IMR-90 (cell line): ENCODE measurements around the gene PFAS. TPM values are rescaled to one million over a fixed set of nuclear protein-coding genes. Genes with fewer than 3 reads are reported as not detected.
A peak's percentile ranks its signal among the peaks of the same experiment; 100 is the strongest.

ENCODE experiments used
- ATAC-seq: fragments of 200-7000 bp; cut with Tn5 transposase; 2 replicates; pipeline ENCODE4 v1.9.1; 2020; ENCODE audit warnings: low read depth, mild to moderate bottlenecking, moderate library complexity
- BruUV-seq: library from RNA; stranded (reverse); fragments of 400-500 nt; replicated peaks from 2 replicates; lab custom pipeline; 2021; lab: Mats Ljungman, UMichigan
- CTCF ChIA-PET: fragments of 300-600 bp; formaldehyde crosslinking; extraction: SDS; loops from one replicate; lab custom pipeline; 2021; ENCODE audit warnings: antibody characterized with exemption; lab: Yijun Ruan, JAX
- POLR2A ChIA-PET: fragments of 300-600 bp; sonication (Branson Sonifier 250); formaldehyde crosslinking; loops from one replicate; lab custom pipeline; 2022; ENCODE audit warnings: antibody characterized with exemption; ENCODE audit not compliant: unreplicated experiment; lab: Charles Lee
- DNase-seq: peaks from one replicate; pipeline ENCODE4 v3.0.0; 2013
- H2AFZ ChIP-seq: replicated peaks from 2 replicates; pipeline ENCODE3; 2013; ENCODE audit warnings: low read length, mild to moderate bottlenecking; ENCODE audit not compliant: poor library complexity
- H2AK5ac ChIP-seq: 2 replicates; pipeline ENCODE4 v1.6.1; 2013; ENCODE audit warnings: low read depth, low read length, inconsistent platforms
- H2AK9ac ChIP-seq: replicated peaks from 2 replicates; pipeline ENCODE3; 2013; ENCODE audit warnings: mild to moderate bottlenecking, low read depth, low read length, moderate library complexity; ENCODE audit not compliant: poor library complexity
- H2BK120ac ChIP-seq: 2 replicates; pipeline ENCODE4 v1.6.1; 2013; ENCODE audit warnings: low read depth, low read length, inconsistent platforms
- H2BK15ac ChIP-seq: 3 replicates; pipeline ENCODE4 v1.6.1; 2013; ENCODE audit warnings: low read depth, low read length, inconsistent platforms
- H2BK20ac ChIP-seq: 2 replicates; pipeline ENCODE4 v1.6.1; 2013; ENCODE audit warnings: low read depth, mild to moderate bottlenecking, inconsistent platforms, low read length, moderate library complexity
- H2BK5ac ChIP-seq: 2 replicates; pipeline ENCODE4 v1.6.1; 2013; ENCODE audit warnings: mild to moderate bottlenecking, low read depth, low read length, inconsistent platforms; ENCODE audit not compliant: poor library complexity, severe bottlenecking
- H3K14ac ChIP-seq: replicated peaks from 2 replicates; pipeline ENCODE4 v1.6.1; 2013; ENCODE audit warnings: low read depth, low read length, inconsistent platforms
- H3K18ac ChIP-seq: 2 replicates; pipeline ENCODE4 v1.6.1; 2013; ENCODE audit warnings: low read depth, low read length, control low read depth
- H3K23ac ChIP-seq: 2 replicates; pipeline ENCODE4 v1.6.1; 2013; ENCODE audit warnings: low read depth, low read length, inconsistent platforms
- H3K27ac ChIP-seq: 2 replicates; pipeline ENCODE4 v1.5.1; 2013; ENCODE audit warnings: mild to moderate bottlenecking, control low read depth, low read length; ENCODE audit not compliant: insufficient read depth
- H3K27me3 ChIP-seq: 2 replicates; pipeline ENCODE4 v1.6.1; 2013; ENCODE audit warnings: low read length; ENCODE audit not compliant: control insufficient read depth, insufficient read depth
- H3K36me3 ChIP-seq: 2 replicates; pipeline ENCODE4 v1.6.1; 2013; ENCODE audit warnings: low read length, mixed read lengths; ENCODE audit not compliant: control insufficient read depth, insufficient read depth
- H3K4ac ChIP-seq: 2 replicates; pipeline ENCODE4 v1.6.1; 2013; ENCODE audit warnings: low read depth, low read length, inconsistent platforms
- H3K4me1 ChIP-seq: 2 replicates; pipeline ENCODE4 v1.6.1; 2013; ENCODE audit warnings: low read length, mixed read lengths; ENCODE audit not compliant: control insufficient read depth, insufficient read depth
- H3K4me2 ChIP-seq: 2 replicates; pipeline ENCODE4 v1.6.1; 2013; ENCODE audit warnings: low read depth, mild to moderate bottlenecking, control low read depth, low read length, moderate library complexity
- H3K4me3 ChIP-seq: 2 replicates; pipeline ENCODE4 v1.5.1; 2013; ENCODE audit warnings: low read depth, mild to moderate bottlenecking, control low read depth, low read length, moderate library complexity; ENCODE audit not compliant: insufficient read depth
- H3K56ac ChIP-seq: 2 replicates; pipeline ENCODE4 v1.6.1; 2013; ENCODE audit warnings: low read length, inconsistent platforms; ENCODE audit not compliant: insufficient read depth; ENCODE audit errors: extremely low read depth
- H3K79me1 ChIP-seq, 2 experiments: 2 replicates each; pipeline ENCODE4 v1.6.1; 2013; ENCODE audit warnings: low read length in 2 of 2, inconsistent platforms in 1 of 2, low read depth in 1 of 2
- H3K9ac ChIP-seq: 2 replicates; pipeline ENCODE4 v1.6.1; 2013; ENCODE audit warnings: low read depth, low read length, control low read depth
- H3K9me1 ChIP-seq: 2 replicates; pipeline ENCODE4 v1.6.1; 2013; ENCODE audit warnings: low read length, inconsistent platforms; ENCODE audit not compliant: insufficient read depth
- H3K9me3 ChIP-seq: 2 replicates; pipeline ENCODE4 v1.6.1; 2013; ENCODE audit warnings: low read length; ENCODE audit not compliant: control insufficient read depth, insufficient read depth
- H4K20me1 ChIP-seq: 2 replicates; pipeline ENCODE4 v1.6.1; 2013; ENCODE audit warnings: low read length, inconsistent platforms; ENCODE audit not compliant: insufficient read depth
- H4K5ac ChIP-seq: 2 replicates; pipeline ENCODE4 v1.6.1; 2013; ENCODE audit warnings: mild to moderate bottlenecking, low read depth, low read length, control low read depth
- H4K8ac ChIP-seq, 2 experiments: 2 replicates each; pipeline ENCODE4 v1.6.1; 2013; ENCODE audit warnings: low read depth in 2 of 2, low read length in 2 of 2, control low read depth in 1 of 2, inconsistent platforms in 1 of 2
- H4K91ac ChIP-seq: 2 replicates; pipeline ENCODE4 v1.6.1; 2013; ENCODE audit warnings: low read depth, low read length, inconsistent platforms; ENCODE audit not compliant: insufficient read depth
- BHLHE40 ChIP-seq: fragments of 150-350 bp; IDR thresholded peaks from 2 replicates; pipeline ENCODE4 v1.6.1; 2016; ENCODE audit warnings: mild to moderate bottlenecking, low read depth, low read length
- CEBPB ChIP-seq: IDR thresholded peaks from 2 replicates; pipeline ENCODE4 v1.6.1; 2012; ENCODE audit warnings: low read depth, low read length, improper control_type of control experiment
- CHD1 ChIP-seq: IDR thresholded peaks from 2 replicates; pipeline ENCODE4 v1.6.1; 2012; ENCODE audit warnings: low read depth, low read length, improper control_type of control experiment
- FOS ChIP-seq: fragments of 150-350 bp; IDR thresholded peaks from 2 replicates; pipeline ENCODE4 v1.6.1; 2016; ENCODE audit warnings: low read depth, low read length
- MAFK ChIP-seq: IDR thresholded peaks from 2 replicates; pipeline ENCODE4 v1.6.1; 2012; ENCODE audit warnings: low read depth, low read length, improper control_type of control experiment
- MAZ ChIP-seq: IDR thresholded peaks from 2 replicates; pipeline ENCODE4 v1.6.1; 2012; ENCODE audit warnings: low read depth, mild to moderate bottlenecking, low read length, improper control_type of control experiment, moderate library complexity, borderline replicate concordance
- NFE2L2 ChIP-seq: fragments of 150-350 bp; IDR thresholded peaks from 2 replicates; pipeline ENCODE4 v1.6.1; 2016; ENCODE audit warnings: low read depth, mild to moderate bottlenecking, low read length
- POLR2A ChIP-seq: IDR thresholded peaks from 2 replicates; pipeline ENCODE4 v1.6.1; 2012; ENCODE audit warnings: mild to moderate bottlenecking, low read depth, low read length
- RAD21 ChIP-seq: IDR thresholded peaks from 2 replicates; pipeline ENCODE4 v1.6.1; 2012; ENCODE audit warnings: low read length, improper control_type of control experiment
- RCOR1 ChIP-seq: IDR thresholded peaks from 2 replicates; pipeline ENCODE4 v1.6.1; 2012; ENCODE audit warnings: mild to moderate bottlenecking, low read length, improper control_type of control experiment; ENCODE audit not compliant: insufficient replicate concordance
- RFX5 ChIP-seq: IDR thresholded peaks from 2 replicates; pipeline ENCODE4 v1.8.0; 2012; ENCODE audit warnings: low read depth, mild to moderate bottlenecking, low read length, moderate library complexity
- SMC3 ChIP-seq: fragments of 150-350 bp; IDR thresholded peaks from 2 replicates; pipeline ENCODE4 v1.6.1; 2016; ENCODE audit warnings: low read depth, mild to moderate bottlenecking, antibody characterized with exemption, low read length, moderate library complexity
- WGBS, 2 experiments: methylation state at CpG; one replicate each; pipeline versions ENCODE4 v1.1.5 to v1.1.7; 2013; ENCODE audit warnings: missing lambda C conversion rate in 2 of 2; ENCODE audit not compliant: insufficient read length in 1 of 2; ENCODE audit errors: extremely low coverage in 2 of 2; 5-methylcytosine and 5-hydroxymethylcytosine counted together
- dilution Hi-C: fragments of 300-500 bp; cut with HindIII; formaldehyde crosslinking; loops from one replicate; pipeline ENCODE4 v1.14.3; 2018; ENCODE audit warnings: low sequenced_read_pairs; ENCODE audit not compliant: unreplicated experiment
- in situ Hi-C: fragments of 300-500 bp; cut with MboI; formaldehyde crosslinking; loops from 3 replicates; pipeline ENCODE4 v1.14.3; 2019; ENCODE audit warnings: low sequenced_read_pairs, inconsistent platforms, mixed read lengths
- intact Hi-C: fragments of 100-400 bp; cut with micrococcal nuclease; formaldehyde crosslinking; loops from 2 replicates; pipeline ENCODE4 v1.10.0; 2022
- polyA plus RNA-seq, 3 experiments: library from polyadenylated mRNA; depleted of rRNA; stranded (reverse); fragments of >200 nt; gene quantifications; 2 replicates each; pipeline ENCODE4 v1.2.3, GENCODE V29; 2012; ENCODE audit warnings: low replicate concordance in 1 of 3
- total RNA-seq: library from RNA; depleted of rRNA; stranded (reverse); fragments of >200 nt; gene quantifications from 2 replicates; pipeline ENCODE4 v1.2.3, GENCODE V29; 2012
- TF ChIP-seq, protein P1 (sequence below): fragments of 150-350 bp; IDR thresholded peaks from 2 replicates; pipeline ENCODE4 v1.6.1; 2016; ENCODE audit warnings: low read depth, mild to moderate bottlenecking, low read length, moderate library complexity, borderline replicate concordance
- TF ChIP-seq, protein P2 (sequence below): fragments of 150-350 bp; IDR thresholded peaks from 2 replicates; pipeline ENCODE4 v1.6.1; 2017; ENCODE audit warnings: mild to moderate bottlenecking, antibody characterized with exemption, low read length, low read depth
- TF ChIP-seq, protein P3 (sequence below): conservative IDR thresholded peaks from 2 replicates; pipeline ENCODE4 v1.5.1; 2012; ENCODE audit warnings: mild to moderate bottlenecking, low read depth, low read length, improper control_type of control experiment

PFAS gene
- total and polyA plus RNA-seq, 2 of the 4 experiments (the other 2 are of a cell fraction) = 20.7 to 26.2 TPM

DNA sequence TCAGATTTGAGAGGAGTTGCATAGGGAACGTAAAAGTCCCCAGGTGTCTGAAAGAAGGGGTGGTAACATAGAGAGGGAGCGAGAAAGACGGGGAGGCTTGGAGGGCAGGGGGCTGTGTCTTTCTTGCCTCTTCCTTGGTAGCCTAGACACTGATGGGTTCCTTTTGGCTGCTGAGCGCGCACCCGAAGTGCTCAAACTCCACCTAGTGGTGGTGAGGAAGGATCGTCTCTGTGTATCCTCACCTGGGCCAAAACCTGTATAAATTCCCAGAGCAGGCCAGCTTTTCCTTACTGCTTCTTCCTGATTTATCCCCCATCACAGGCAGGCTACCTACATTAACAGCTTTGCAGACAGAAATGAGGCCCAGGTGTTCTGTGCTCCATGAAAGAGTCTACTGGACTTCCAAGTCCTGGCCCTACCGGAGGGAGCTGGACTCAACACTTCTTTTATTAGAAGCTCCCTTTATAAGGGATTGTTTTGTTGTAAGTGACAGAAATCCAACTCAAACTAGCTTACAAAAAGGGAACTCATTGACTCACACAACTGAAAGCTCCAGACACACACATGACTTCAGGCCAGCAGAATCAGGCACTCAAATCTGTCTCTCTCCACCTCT, 51.6 kb downstream of the PFAS start:
- Histone ChIP-seq H3K9ac (no peak overlapping the region), H2AFZ (peak overlapping the region; percentile 77), H3K4me1 (no peaks in the 10 kb centered on the region), H3K9me1 (no peaks in the 10 kb centered on the region), H3K4me2 (no peak overlapping the region), H2BK15ac (no peak overlapping the region), H3K79me1 (peaks cover 0 to 3% of the 10 kb centered on the region in 2 experiments; a peak in 1 of 4 replicates), H3K4ac (no peak overlapping the region), H3K36me3 (no peaks in the 10 kb centered on the region), H4K8ac (no peak overlapping the region), H2BK120ac (no peak overlapping the region), H3K18ac (no peak overlapping the region), H3K14ac (no peak overlapping the region), H4K91ac (no peak overlapping the region), H4K5ac (no peak overlapping the region), H2BK20ac (no peak overlapping the region), H2BK5ac (no peak overlapping the region), H3K23ac (no peak overlapping the region), H3K4me3 (no peak overlapping the region), H3K27ac (no peak overlapping the region), H3K27me3 (no peaks in the 10 kb centered on the region; the same call in 1 of the 2 replicates), H3K9me3 (no peaks in the 10 kb centered on the region), H2AK9ac (peak overlapping the region; percentile 53), H4K20me1 (no peaks in the 10 kb centered on the region), H3K56ac (no peak overlapping the region), H2AK5ac (no peak overlapping the region)
- BruUV-seq = no TSS peak
- peak; percentile 98 for ATAC-seq
- in situ Hi-C loops (loop anchor here (25.0 kb wide), 1 partner anchor 213 kb away; the partner anchor contains the start of gene ALOX12B), dilution Hi-C loops (no loop called here), intact Hi-C loops (loop anchor here (1.0 to 5.0 kb wide), 4 partner anchors 74 to 240 kb away; no protein-coding TSS in a partner anchor)
- ChIA-PET POLR2A (no interaction called here), CTCF (interaction anchor here (0.6 to 1.0 kb wide), 5 partner anchors 62 to 600 kb away, joined by 3 to 5 read pairs (median 3); no protein-coding TSS in a partner anchor)
- WGBS, 2 experiments = no CpG with 5 or more reads among the region's 8 CpGs
- peak; percentile 64 for DNase-seq
- TF ChIP-seq, protein P1, sequence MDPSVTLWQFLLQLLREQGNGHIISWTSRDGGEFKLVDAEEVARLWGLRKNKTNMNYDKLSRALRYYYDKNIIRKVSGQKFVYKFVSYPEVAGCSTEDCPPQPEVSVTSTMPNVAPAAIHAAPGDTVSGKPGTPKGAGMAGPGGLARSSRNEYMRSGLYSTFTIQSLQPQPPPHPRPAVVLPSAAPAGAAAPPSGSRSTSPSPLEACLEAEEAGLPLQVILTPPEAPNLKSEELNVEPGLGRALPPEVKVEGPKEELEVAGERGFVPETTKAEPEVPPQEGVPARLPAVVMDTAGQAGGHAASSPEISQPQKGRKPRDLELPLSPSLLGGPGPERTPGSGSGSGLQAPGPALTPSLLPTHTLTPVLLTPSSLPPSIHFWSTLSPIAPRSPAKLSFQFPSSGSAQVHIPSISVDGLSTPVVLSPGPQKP = no peak
- TF ChIP-seq POLR2A = no peak
- TF ChIP-seq, protein P2, sequence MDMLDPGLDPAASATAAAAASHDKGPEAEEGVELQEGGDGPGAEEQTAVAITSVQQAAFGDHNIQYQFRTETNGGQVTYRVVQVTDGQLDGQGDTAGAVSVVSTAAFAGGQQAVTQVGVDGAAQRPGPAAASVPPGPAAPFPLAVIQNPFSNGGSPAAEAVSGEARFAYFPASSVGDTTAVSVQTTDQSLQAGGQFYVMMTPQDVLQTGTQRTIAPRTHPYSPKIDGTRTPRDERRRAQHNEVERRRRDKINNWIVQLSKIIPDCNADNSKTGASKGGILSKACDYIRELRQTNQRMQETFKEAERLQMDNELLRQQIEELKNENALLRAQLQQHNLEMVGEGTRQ = no peak
- TF ChIP-seq CEBPB = no peak
- TF ChIP-seq SMC3 = peak; percentile 80
- TF ChIP-seq RCOR1 = no peak
- no peak for TF ChIP-seq NFE2L2
- peak; percentile 86 for TF ChIP-seq RAD21
- no peak for TF ChIP-seq RFX5
- peak; percentile 31; the same call in 1 of the 2 replicates for TF ChIP-seq MAZ
- TF ChIP-seq MAFK = no peak
- no peak for TF ChIP-seq FOS
- TF ChIP-seq BHLHE40 = no peak
- no peak for TF ChIP-seq CHD1
- TF ChIP-seq, protein P3, sequence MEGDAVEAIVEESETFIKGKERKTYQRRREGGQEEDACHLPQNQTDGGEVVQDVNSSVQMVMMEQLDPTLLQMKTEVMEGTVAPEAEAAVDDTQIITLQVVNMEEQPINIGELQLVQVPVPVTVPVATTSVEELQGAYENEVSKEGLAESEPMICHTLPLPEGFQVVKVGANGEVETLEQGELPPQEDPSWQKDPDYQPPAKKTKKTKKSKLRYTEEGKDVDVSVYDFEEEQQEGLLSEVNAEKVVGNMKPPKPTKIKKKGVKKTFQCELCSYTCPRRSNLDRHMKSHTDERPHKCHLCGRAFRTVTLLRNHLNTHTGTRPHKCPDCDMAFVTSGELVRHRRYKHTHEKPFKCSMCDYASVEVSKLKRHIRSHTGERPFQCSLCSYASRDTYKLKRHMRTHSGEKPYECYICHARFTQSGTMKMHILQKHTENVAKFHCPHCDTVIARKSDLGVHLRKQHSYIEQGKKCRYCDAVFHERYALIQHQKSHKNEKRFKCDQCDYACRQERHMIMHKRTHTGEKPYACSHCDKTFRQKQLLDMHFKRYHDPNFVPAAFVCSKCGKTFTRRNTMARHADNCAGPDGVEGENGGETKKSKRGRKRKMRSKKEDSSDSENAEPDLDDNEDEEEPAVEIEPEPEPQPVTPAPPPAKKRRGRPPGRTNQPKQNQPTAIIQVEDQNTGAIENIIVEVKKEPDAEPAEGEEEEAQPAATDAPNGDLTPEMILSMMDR = peak; percentile 80
